ENCODE data around the gene BICC1.
A peak's percentile ranks its signal among the peaks of the same experiment; 100 is the strongest.

The BICC1 gene

GRCh38 chr10:58512491-58513187 lies at the start of gene BICC1:
TSS of gene BICC1 (plus strand) at chr10:58512872. CDS start at chr10:58513144, 272 bp downstream.
- DNase-seq = no peak

- no peak for DNase-seq
Observed at GRCh38 chr10:58464956-58465355, 47.7 kb upstream of the BICC1 start.

- no peak for DNase-seq
Observed at GRCh38 chr10:58465629-58466028, 47.0 kb upstream of the BICC1 start.

- no peak for DNase-seq
Observed at GRCh38 chr10:58467931-58468635, 44.6 kb upstream of the BICC1 start.

GRCh38 chr10:58473976-58474375 lies 38.7 kb upstream of the BICC1 start:
- no peak for DNase-seq

- no peak for DNase-seq
Observed at GRCh38 chr10:58475322-58476277, 37.1 kb upstream of the BICC1 start.

GRCh38 chr10:58477122-58477521 lies 35.5 kb upstream of the BICC1 start:
- no peak for DNase-seq

- DNase-seq = no peak
Observed at GRCh38 chr10:58477902-58478301, 34.8 kb upstream of the BICC1 start.

GRCh38 chr10:58479045-58479444 lies 33.6 kb upstream of the BICC1 start:
- DNase-seq = no peak

GRCh38 chr10:58480321-58480720 lies 32.4 kb upstream of the BICC1 start:
- no peak for DNase-seq

GRCh38 chr10:58481569-58482109 lies 31.0 kb upstream of the BICC1 start:
- no peak for DNase-seq

GRCh38 chr10:58486821-58487220 lies 25.9 kb upstream of the BICC1 start:
- no peak for DNase-seq

- DNase-seq = no peak
Observed at GRCh38 chr10:58488921-58489320, 23.8 kb upstream of the BICC1 start.

- no peak for DNase-seq
Observed at GRCh38 chr10:58502956-58503355, 9.7 kb upstream of the BICC1 start.

- DNase-seq = no peak
Observed at GRCh38 chr10:58508316-58508715, 4.4 kb upstream of the BICC1 start.

GRCh38 chr10:58511765-58512490 lies 744 bp upstream of the BICC1 start:
- no peak for DNase-seq

- DNase-seq = peak in 1 of 2 donors; percentile 1
Observed at GRCh38 chr10:58513188-58514110, 777 bp downstream of the BICC1 start.

- DNase-seq = no peak
Observed at GRCh38 chr10:58514111-58514770, 1.6 kb downstream of the BICC1 start.

- no peak for DNase-seq
Observed at GRCh38 chr10:58515291-58515941, 2.7 kb downstream of the BICC1 start.

GRCh38 chr10:58516119-58516518 lies 3.4 kb downstream of the BICC1 start:
- DNase-seq = no peak
